K562 (cell line): Measurements from ENCODE around the gene SCP2.

Experiments used
- CTCF ChIP-seq, 3 experiments: IDR thresholded peaks in 2 of 3; conservative IDR thresholded peaks in 1 of 3; 2 replicates each; pipeline ENCODE4 v1.5.1; 2011 to 2012; ENCODE audit warnings: low read length in 3 of 3, mild to moderate bottlenecking in 3 of 3, control low read depth in 2 of 3, improper control_type of control experiment in 1 of 3, inconsistent platforms in 1 of 3, low read depth in 1 of 3, mixed read lengths in 1 of 3, moderate library complexity in 1 of 3; ENCODE audit not compliant: insufficient read depth in 2 of 3
- MAFK ChIP-seq: IDR thresholded peaks from 2 replicates; pipeline ENCODE4 v1.6.1; 2011; ENCODE audit warnings: low read length, improper control_type of control experiment
- MTA3 ChIP-seq: fragments of 450-650 bp; formaldehyde crosslinking; IDR thresholded peaks from 2 replicates; pipeline ENCODE4 v1.6.1; 2017; ENCODE audit warnings: mild to moderate bottlenecking, borderline replicate concordance
- PHF20 ChIP-seq: fragments of 450-650 bp; IDR thresholded peaks from 2 replicates; pipeline ENCODE4 v1.6.1; 2018; ENCODE audit not compliant: partially characterized antibody
- PML ChIP-seq: IDR thresholded peaks from 2 replicates; pipeline ENCODE4 v1.6.1; 2012; ENCODE audit warnings: low read length, inconsistent platforms
- POLR2A ChIP-seq: fragments of 450-650 bp; conservative IDR thresholded peaks from 2 replicates; pipeline ENCODE4 v1.6.1; 2016
- POLR2AphosphoS5 ChIP-seq: IDR thresholded peaks from 2 replicates; pipeline ENCODE4 v1.6.1; 2011; ENCODE audit warnings: mild to moderate bottlenecking, low read depth, low read length, moderate library complexity; ENCODE audit not compliant: control insufficient read depth, insufficient read depth
- RAD21 ChIP-seq, 2 experiments: fragments of 250-450 bp in 1 of 2; fragments of 450-650 bp in 1 of 2; sonication (Bioruptor Pico) in 1 of 2; formaldehyde crosslinking in 1 of 2; IDR thresholded peaks in 1 of 2; conservative IDR thresholded peaks in 1 of 2; 2 replicates each; pipeline versions ENCODE4 v1.4.0 to v1.8.0; 2020 to 2022; ENCODE audit warnings: mild to moderate bottlenecking in 2 of 2, moderate library complexity in 1 of 2
- RBM39 ChIP-seq: fragments of 200-400 bp; formaldehyde crosslinking; optimal IDR thresholded peaks from 2 replicates; pipeline ENCODE3; 2018; ENCODE audit warnings: low read depth, low read length
- SMARCC2 ChIP-seq: fragments of 450-650 bp; IDR thresholded peaks from 2 replicates; pipeline ENCODE4 v1.6.1; 2017; ENCODE audit warnings: antibody characterized with exemption, moderate library complexity, mild to moderate bottlenecking, low read depth
- ZNF133 ChIP-seq: fragments of 250-450 bp; sonication (Bioruptor Pico); IDR thresholded peaks from 2 replicates; pipeline ENCODE4 v1.4.0; 2020; ENCODE audit warnings: mild to moderate bottlenecking

- TF ChIP-seq SMARCC2 = no peak
- TF ChIP-seq RBM39 = no peak
- TF ChIP-seq CTCF (IDR thresholded peaks at IDR 0.05 in 2 of 3, conservative IDR thresholded peaks at IDR 0.05 in 1 of 3; ENCODE audit: insufficient read depth in 2 of 3, low read depth in 1 of 3, low read length in 3 of 3) = no peak
- TF ChIP-seq MAFK = no peak
- no peak for TF ChIP-seq RAD21 (CRISPR knock-in tag; conservative IDR thresholded peaks at IDR 0.05 in 1 of 2, IDR thresholded peaks at IDR 0.05 in 1 of 2)
- no peak for TF ChIP-seq MTA3
- no peak for TF ChIP-seq ZNF133 (CRISPR knock-in tag)
- no peak for TF ChIP-seq PHF20
- no peak for TF ChIP-seq PML
- no peak for TF ChIP-seq POLR2AphosphoS5
- no peak for TF ChIP-seq POLR2A
Observed at GRCh38 chr1:52978045-52978444, 51.0 kb downstream of the SCP2 start.
